Activated T-helper 1 cell treated with anti-CD3 and anti-CD28 coated beads, Interleukin-12 subunit alpha, Interleukin-12 subunit beta, Interleukin-2, Interleukin-4 antibody, amounts not matched to agents 30 ng/mL and 10 ng/mL and 1 ng/mL, durations not matched to agents 14 hours and 24 hours and 36 hours (primary cell): Measurements from ENCODE around the gene SOD1. TPM values are rescaled to one million over a fixed set of nuclear protein-coding genes. Genes with fewer than 3 reads are reported as not detected.
"Not testable (repeated sequence)": the region's sequence is repeated elsewhere in the genome, so short reads cannot be mapped to it uniquely, and the experiment has no call there.

Experiments
- DNase-seq: peaks from one replicate; pipeline ENCODE4 v3.0.0; 2021; ENCODE audit warnings: low spot score
- H3K27ac Mint-ChIP-seq: one replicate; pipeline ENCODE4 v1.8.0; 2021; ENCODE audit warnings: mild to moderate bottlenecking, mixed read lengths
- H3K27me3 Mint-ChIP-seq: one replicate; pipeline ENCODE4 v1.8.0; 2022; ENCODE audit warnings: mild to moderate bottlenecking, moderate library complexity, mixed read lengths; ENCODE audit not compliant: insufficient read depth
- H3K36me3 Mint-ChIP-seq: one replicate; pipeline ENCODE4 v1.8.0; 2021; ENCODE audit warnings: low read depth, mixed read lengths
- H3K4me1 Mint-ChIP-seq: one replicate; pipeline ENCODE4 v1.8.0; 2021; ENCODE audit warnings: low read depth, mixed read lengths
- H3K4me3 Mint-ChIP-seq: one replicate; pipeline ENCODE4 v1.8.0; 2021; ENCODE audit warnings: mild to moderate bottlenecking, moderate library complexity, mixed read lengths
- H3K9me3 Mint-ChIP-seq: one replicate; pipeline ENCODE4 v1.8.0; 2021; ENCODE audit warnings: mixed read lengths
- intact Hi-C: fragments of 100-400 bp; cut with micrococcal nuclease; formaldehyde crosslinking; loops from one replicate; pipeline ENCODE4 v1.15.1; 2024
- total RNA-seq: library from RNA; stranded (reverse); gene quantifications from 2 replicates; pipeline ENCODE4 v1.2.3, GENCODE V29; 2022

The SOD1 gene
- total RNA-seq, 1 donor from 2014 or later, result 346 TPM

DNA sequence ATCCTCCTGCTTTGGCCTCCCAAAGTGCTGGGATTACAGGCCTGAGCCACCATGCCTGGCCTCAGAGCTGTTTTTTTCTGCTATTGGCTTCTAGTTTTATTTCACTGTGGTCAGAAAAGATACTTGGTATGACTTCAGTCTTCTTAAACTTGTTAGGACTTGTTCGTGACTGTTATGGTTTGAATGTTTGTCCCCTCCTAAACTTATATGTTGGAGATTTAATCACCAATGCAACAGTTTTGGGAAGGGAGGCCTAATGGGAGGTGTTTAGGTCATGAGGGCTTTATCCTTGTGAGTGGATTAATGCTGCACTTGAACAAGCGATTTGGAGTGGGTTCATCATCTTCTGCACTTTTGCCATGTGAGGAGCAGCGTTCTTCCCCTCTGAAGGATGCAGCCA is 24.5 kb upstream of the SOD1 start:
- H3K36me3 Mint-ChIP-seq, result no peaks in the 10 kb centered on the region
- peaks cover 6% of the 10 kb centered on the region for H3K27me3 Mint-ChIP-seq
- intact Hi-C loops, result no loop called here
- H3K4me3 Mint-ChIP-seq, result no peak overlapping the region
- H3K27ac Mint-ChIP-seq, result no peak overlapping the region
- no peaks in the 10 kb centered on the region for H3K4me1 Mint-ChIP-seq
- no peak for DNase-seq
- H3K9me3 Mint-ChIP-seq, result no peaks in the 10 kb centered on the region

DNA sequence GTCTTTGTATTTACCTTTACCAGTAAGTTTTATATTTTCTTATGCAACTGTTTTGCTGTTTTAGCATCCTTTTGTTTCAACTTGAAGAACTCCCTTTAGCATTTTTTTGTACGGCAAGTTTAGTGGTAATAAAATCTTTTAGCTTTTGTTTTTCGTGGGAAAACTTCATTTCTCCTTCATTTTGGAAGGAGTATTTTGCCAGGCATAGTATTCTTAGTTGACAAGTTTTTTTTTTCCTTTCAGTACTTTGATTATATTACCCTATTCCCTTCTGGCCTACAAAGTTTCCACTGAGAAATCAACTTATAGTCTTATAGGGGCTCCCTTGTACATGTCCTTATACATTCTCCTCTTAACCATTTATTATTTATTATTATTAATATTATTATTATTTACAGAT is 22.6 kb upstream of the SOD1 start:
- Mint-ChIP-seq H3K27me3 (peaks cover 3% of the 10 kb centered on the region), H3K4me3 (no peak overlapping the region), H3K36me3 (no peaks in the 10 kb centered on the region), H3K27ac (no peak overlapping the region), H3K4me1 (no peaks in the 10 kb centered on the region), H3K9me3 (no peaks in the 10 kb centered on the region)
- no peak for DNase-seq
- intact Hi-C loops, result no loop called here

DNA sequence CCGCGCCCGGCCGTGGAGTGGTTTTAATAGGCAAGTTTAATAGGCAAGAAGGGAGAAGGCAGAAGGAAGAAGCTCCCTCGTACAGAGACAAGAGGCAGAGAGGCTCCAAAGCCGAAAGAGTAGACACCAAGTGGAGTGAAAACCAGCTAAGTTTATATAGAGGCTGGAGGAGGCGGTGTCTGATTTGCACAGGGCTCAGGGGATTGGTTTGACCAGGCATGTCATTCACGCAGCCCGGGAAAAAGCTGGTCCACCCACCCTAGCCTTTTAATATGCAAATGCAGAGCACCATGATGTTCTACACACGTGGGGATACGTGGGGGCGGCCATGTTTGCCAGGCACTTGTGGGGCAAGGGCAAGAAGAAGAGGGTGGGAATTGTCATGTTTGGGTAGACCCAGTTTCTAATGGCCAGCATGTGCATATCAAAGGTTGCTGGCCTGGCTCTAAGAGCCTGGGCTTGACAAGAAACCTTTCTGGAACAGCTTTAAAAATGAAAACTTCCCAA is 18.0 kb upstream of the SOD1 start:
- H3K36me3 Mint-ChIP-seq, result no peaks in the 10 kb centered on the region
- DNase-seq, result no peak
- peaks cover 2% of the 10 kb centered on the region for H3K27me3 Mint-ChIP-seq
- H3K4me1 Mint-ChIP-seq, result peaks cover 4% of the 10 kb centered on the region
- no peaks in the 10 kb centered on the region for H3K9me3 Mint-ChIP-seq
- H3K27ac Mint-ChIP-seq, result no peak overlapping the region
- intact Hi-C loops, result no loop called here
- no peak overlapping the region for H3K4me3 Mint-ChIP-seq

DNA sequence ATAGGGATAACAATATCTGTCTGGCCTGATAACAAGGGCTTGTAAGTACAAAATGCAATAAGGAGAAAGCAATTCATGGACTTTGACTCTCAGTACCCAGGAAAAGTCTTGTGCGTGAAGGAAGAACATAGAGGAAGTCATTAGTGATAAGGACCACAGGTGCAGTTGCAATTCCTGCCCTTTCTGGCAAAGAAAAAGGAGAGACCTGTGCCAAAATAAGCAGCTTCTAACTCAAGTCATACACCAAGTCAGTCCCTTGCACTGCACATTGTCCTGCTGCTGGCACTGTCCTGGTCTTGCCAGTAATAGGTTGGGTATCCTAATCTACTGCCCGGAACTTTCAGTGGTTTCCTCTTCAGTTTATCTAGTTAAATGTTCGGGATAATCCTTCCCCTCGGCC is 14.8 kb upstream of the SOD1 start:
- H3K9me3 Mint-ChIP-seq, result no peaks in the 10 kb centered on the region
- intact Hi-C loops, result no loop called here
- peaks cover 7% of the 10 kb centered on the region for H3K27me3 Mint-ChIP-seq
- no peak for DNase-seq
- H3K4me1 Mint-ChIP-seq, result peaks cover 5% of the 10 kb centered on the region
- no peak overlapping the region for H3K4me3 Mint-ChIP-seq
- no peaks in the 10 kb centered on the region for H3K36me3 Mint-ChIP-seq
- no peak overlapping the region for H3K27ac Mint-ChIP-seq

DNA sequence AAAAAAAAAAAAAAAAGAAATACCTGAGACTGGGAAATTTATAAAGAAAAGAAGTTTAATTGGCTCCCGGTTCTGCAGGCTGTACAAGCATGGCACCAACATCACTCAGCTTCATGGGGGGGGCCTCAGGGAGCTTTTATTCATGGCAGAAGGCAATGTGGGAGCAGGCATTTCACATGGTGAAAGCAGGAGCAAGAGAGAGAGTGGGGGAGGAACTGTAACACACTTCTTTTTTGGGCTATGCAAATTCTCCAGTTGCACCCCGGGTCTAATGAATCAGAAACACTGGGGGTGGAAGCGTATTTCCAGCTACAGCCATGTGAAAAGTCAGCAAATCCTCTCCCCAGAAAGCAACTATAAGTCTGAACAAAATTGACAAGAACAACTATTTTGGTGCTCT is 11.8 kb upstream of the SOD1 start:
- peaks cover 12% of the 10 kb centered on the region for H3K27me3 Mint-ChIP-seq
- H3K9me3 Mint-ChIP-seq, result no peaks in the 10 kb centered on the region
- no peak overlapping the region for H3K4me3 Mint-ChIP-seq
- H3K4me1 Mint-ChIP-seq, result peaks cover 5% of the 10 kb centered on the region
- no peaks in the 10 kb centered on the region for H3K36me3 Mint-ChIP-seq
- intact Hi-C loops, result no loop called here
- no peak for DNase-seq
- H3K27ac Mint-ChIP-seq, result no peak overlapping the region

DNA sequence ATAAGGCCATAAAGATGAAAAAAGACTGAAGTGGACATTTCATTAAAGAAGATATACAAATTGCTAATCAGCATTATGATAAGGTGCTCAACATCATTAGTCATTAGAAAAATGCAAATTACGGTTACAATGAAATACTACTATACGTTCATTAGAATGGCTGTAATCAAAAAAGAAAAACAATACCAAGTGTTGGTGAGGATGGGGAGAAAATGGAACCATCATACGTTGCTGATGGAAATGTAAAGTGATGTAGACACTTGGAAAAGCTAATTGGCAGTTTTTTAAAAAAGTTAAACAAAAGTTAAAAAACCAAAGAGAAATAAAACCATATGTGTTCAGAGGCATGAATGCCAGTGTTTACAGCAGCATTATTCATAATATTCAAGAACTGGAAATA is 8.6 kb upstream of the SOD1 start:
- peaks cover 12% of the 10 kb centered on the region for H3K27me3 Mint-ChIP-seq
- H3K36me3 Mint-ChIP-seq, result no peaks in the 10 kb centered on the region
- peaks cover 19% of the 10 kb centered on the region for H3K4me1 Mint-ChIP-seq
- DNase-seq, result no peak
- no peaks in the 10 kb centered on the region for H3K9me3 Mint-ChIP-seq
- no peak overlapping the region for H3K27ac Mint-ChIP-seq
- H3K4me3 Mint-ChIP-seq, result no peak overlapping the region
- intact Hi-C loops, result no loop called here

DNA sequence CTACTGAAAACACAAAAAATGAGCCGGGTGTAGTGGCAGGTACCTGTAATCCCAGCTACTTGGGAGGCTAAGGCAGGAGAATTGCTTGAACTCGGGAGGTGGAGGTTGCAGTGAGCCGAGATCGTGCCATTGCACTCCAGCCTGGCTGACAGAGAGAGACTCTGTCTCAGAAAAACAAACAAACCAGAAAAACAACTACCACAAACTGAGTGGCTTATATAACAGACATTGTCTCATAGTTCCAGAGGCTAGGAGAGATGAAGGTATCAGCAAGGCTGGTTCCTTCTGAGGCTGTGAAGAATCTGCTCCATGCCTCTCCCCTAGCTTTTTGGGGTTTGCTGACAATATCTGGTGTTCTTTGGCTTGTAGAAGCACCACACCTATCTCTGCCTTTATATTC is 8.0 kb upstream of the SOD1 start:
- H3K4me1 Mint-ChIP-seq, result peaks cover 20% of the 10 kb centered on the region
- H3K27ac Mint-ChIP-seq, result not testable (repeated sequence)

DNA sequence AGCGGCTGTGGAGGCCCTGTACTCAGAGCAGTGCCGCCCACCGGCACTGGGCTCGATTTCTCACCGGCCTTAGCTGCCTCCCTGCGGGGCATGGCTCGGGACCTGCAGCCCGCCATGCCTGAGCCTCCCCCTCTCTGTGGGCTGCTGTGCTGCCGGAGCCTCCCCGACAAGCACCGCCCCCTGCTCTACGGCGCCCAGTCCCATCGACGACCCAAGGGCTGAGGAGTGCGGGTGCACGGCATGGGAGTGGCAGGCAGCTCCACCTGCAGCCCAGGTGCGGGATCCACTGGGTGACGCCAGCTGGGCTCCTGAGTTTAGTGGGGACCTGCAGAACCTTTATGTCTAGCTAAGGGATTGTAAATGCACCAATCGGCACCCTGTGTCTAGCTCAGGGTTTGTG is 5.2 kb upstream of the SOD1 start:
- no peaks in the 10 kb centered on the region for H3K9me3 Mint-ChIP-seq
- intact Hi-C loops, result no loop called here

More for the DNA sequence above, 8.0 kb upstream of the SOD1 start:
- intact Hi-C loops, H3K36me3 Mint-ChIP-seq, H3K4me3 Mint-ChIP-seq, H3K9me3 Mint-ChIP-seq, DNase-seq: not testable (repeated sequence)
- peaks cover 12% of the 10 kb centered on the region for H3K27me3 Mint-ChIP-seq

DNA sequence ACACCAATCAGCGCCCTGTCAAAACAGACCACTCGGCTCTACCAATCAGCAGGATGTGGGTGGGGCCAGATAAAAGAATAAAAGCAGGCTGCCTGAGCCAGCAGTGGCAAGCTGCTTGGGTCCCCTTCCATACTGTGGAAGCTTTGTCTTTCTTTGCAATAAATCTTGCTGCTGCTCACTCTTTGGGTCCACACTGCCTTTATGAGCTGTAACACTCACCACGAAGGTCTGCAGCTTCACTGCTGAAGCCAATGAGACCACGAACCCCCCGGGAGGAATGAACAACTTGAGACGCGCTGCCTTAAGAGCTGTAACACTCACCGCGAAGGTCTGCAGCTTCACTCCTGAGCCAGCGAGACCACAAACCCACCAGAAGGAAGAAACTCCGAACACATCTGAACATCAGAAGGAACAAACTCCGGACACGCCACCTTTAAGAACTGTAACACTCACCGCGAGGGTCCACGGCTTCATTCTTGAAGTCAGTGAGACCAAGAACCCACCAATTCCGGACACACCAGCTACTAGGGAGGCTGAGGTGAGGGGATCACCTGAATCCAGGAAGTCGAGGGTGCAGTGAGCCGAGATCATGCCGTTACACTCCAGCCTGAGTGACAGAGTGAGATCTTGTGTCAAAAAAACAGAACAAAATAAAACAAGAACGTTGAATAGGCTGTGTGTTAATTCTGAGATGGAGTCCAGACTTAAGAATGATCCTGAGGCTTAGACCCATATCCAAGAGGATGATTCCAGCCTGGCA is 4.5 kb upstream of the SOD1 start:
- Mint-ChIP-seq H3K4me1 (peaks cover 34% of the 10 kb centered on the region), H3K27ac (peak overlapping the region; percentile 55), H3K4me3 (peak overlapping the region; percentile 73)
- not testable (repeated sequence) for H3K9me3 Mint-ChIP-seq, H3K36me3 Mint-ChIP-seq, DNase-seq, H3K27me3 Mint-ChIP-seq
- intact Hi-C loops, result loop anchor here (5.0 kb wide), 2 partner anchors 458 to 473 kb away; no protein-coding TSS in a partner anchor

More for the DNA sequence above, 5.2 kb upstream of the SOD1 start:
- DNase-seq, result no peak
- peaks cover 2% of the 10 kb centered on the region for H3K36me3 Mint-ChIP-seq
- peaks cover 34% of the 10 kb centered on the region for H3K4me1 Mint-ChIP-seq
- H3K27ac Mint-ChIP-seq, result no peak overlapping the region
- H3K27me3 Mint-ChIP-seq, result peaks cover 7% of the 10 kb centered on the region
- no peak overlapping the region for H3K4me3 Mint-ChIP-seq

DNA sequence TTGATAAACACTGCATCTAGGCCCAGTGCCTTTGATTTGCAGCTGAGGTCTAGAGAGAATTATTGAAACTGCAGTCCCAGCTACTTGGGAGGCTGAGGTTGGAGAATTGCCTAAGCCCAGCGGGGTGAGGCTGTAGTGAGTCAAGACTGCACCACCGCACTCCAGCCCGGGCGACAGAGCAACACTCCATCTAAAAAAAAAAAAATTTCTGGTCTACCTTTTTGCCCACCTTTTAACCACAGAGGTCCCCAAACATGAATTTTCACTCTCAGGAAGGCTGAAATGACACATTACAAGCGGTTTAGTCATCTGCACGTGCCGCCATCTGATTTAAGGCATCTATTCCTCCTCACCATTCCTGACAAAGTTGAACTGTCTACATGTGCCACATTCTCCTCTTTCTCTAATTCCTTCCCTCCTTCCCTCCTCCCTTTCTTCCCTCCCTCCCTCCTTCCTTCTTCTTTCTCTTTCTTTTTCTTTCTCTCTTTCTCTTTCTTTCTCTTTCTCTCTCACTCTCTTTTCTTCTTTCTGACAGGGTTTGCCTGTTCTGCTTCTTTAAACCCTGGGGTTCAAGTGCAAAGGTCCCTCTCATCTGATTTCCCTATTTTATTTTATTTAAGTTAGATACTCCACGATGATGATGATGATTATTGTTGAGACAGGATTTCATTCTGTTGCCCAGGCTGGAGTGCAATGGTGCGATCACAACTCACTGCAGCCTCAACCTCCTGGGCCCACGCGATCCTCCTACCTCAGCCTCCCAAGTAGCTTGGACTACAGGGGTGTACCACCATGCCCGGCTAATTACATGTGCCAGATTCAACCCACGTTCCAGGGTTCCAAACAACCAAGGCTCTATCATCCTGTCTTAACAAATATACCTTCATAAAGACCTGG is 3.0 kb upstream of the SOD1 start:
- H3K27me3 Mint-ChIP-seq, result peaks cover 2% of the 10 kb centered on the region
- peak overlapping the region; percentile 49 for H3K27ac Mint-ChIP-seq
- no peak overlapping the region for H3K4me3 Mint-ChIP-seq
- no peaks in the 10 kb centered on the region for H3K9me3 Mint-ChIP-seq
- peaks cover 12% of the 10 kb centered on the region for H3K36me3 Mint-ChIP-seq
- intact Hi-C loops, result loop anchor here (5.0 kb wide), 2 partner anchors 459 to 474 kb away; no protein-coding TSS in a partner anchor
- peaks cover 45% of the 10 kb centered on the region for H3K4me1 Mint-ChIP-seq
- no peak for DNase-seq

DNA sequence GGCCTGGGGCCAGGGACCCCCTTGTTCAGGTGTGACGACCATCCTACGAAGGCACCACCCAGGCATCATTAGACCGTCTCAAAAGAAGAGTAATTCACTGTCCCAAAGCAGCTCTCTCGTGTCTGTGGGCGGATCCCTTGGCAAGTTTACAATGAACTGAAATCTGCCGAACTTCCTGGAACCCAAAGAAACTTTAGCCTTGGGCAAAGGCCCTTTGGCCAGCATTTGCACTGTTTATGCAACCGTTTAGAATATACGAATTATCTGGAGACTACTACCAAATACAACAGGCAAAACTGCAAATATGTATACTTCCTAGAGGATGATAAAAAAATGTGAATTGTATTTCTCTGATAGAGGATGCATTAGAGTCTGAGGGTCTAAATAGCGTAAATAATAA is 1.4 kb upstream of the SOD1 start:
- peaks cover 23% of the 10 kb centered on the region for H3K36me3 Mint-ChIP-seq
- intact Hi-C loops, result loop anchor here (2.0 to 5.0 kb wide), 7 partner anchors 99 to 1069 kb away; partner anchors contain the start of genes CFAP298 and KRTAP21-3
- no peak for DNase-seq

DNA sequence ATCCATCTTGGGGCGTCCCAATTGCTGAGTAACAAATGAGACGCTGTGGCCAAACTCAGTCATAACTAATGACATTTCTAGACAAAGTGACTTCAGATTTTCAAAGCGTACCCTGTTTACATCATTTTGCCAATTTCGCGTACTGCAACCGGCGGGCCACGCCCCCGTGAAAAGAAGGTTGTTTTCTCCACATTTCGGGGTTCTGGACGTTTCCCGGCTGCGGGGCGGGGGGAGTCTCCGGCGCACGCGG is 282 bp upstream of the SOD1 start:
- DNase-seq, result no peak
- Mint-ChIP-seq H3K27ac (peak overlapping the region; percentile 100), H3K4me1 (peaks cover 73% of the 10 kb centered on the region), H3K9me3 (no peaks in the 10 kb centered on the region), H3K36me3 (peaks cover 31% of the 10 kb centered on the region), H3K27me3 (no peaks in the 10 kb centered on the region), H3K4me3 (peak overlapping the region; percentile 99)
- intact Hi-C loops, result loop anchor here (1.0 to 5.0 kb wide), 10 partner anchors 10 to 1068 kb away; partner anchors contain the start of genes CFAP298, KRTAP21-3 and SCAF4

More for the DNA sequence above, 1.4 kb upstream of the SOD1 start:
- Mint-ChIP-seq H3K27ac (no peak overlapping the region), H3K4me3 (no peak overlapping the region), H3K27me3 (peaks cover 2% of the 10 kb centered on the region), H3K4me1 (peaks cover 61% of the 10 kb centered on the region), H3K9me3 (no peaks in the 10 kb centered on the region)

DNA sequence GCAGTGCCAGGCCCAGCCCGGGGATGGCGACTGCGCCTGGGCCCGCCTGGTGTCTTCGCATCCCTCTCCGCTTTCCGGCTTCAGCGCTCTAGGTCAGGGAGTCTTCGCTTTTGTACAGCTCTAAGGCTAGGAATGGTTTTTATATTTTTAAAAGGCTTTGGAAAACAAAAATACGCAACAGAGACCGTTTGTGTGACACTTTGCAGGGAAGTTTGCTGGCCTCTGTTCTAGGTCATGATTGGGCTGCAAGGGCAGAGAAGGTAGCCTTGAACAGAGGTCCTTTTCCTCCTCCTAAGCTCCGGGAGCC is 719 bp downstream of the SOD1 start:
- Mint-ChIP-seq H3K27ac (peak overlapping the region; percentile 92), H3K4me3 (peak overlapping the region; percentile 95), H3K9me3 (no peaks in the 10 kb centered on the region), H3K27me3 (no peaks in the 10 kb centered on the region), H3K4me1 (peaks cover 75% of the 10 kb centered on the region), H3K36me3 (peaks cover 34% of the 10 kb centered on the region)
- no peak for DNase-seq
- intact Hi-C loops, result no loop called here
